ENCODE results near the gene QRFPR. TPM values are rescaled to one million over a fixed set of nuclear protein-coding genes. Genes with fewer than 3 reads are reported as not detected.
"Not testable (repeated sequence)": the region's sequence is repeated elsewhere in the genome, so short reads cannot be mapped to it uniquely, and the experiment has no call there.

Gene QRFPR
- 1 to 10 TPM in 9 of 10 donors, under 1 TPM in 1; 0.95 to 2.4 (median 1.5) TPM for polyA plus RNA-seq (ENCODE audit: insufficient read length in 10 of 10)
- long read RNA-seq, donor 1, result 0 reads
- long read RNA-seq, donor 2, result 0 reads
- long read RNA-seq, donor 3, result 0 reads
- long read RNA-seq, donor 4, result 0 reads
- long read RNA-seq, donor 5, partial matches to known transcripts, result 0 of 1 reads
- long read RNA-seq, donor 5, other reads (novel, unspliced or antisense), result 0 of 1 reads
- long read RNA-seq, donor 6, partial matches to known transcripts, result 0 of 1 reads
- long read RNA-seq, donor 6, other reads (novel, unspliced or antisense), result 0 of 1 reads
- long read RNA-seq, donor 7, result 0 reads
- long read RNA-seq, donor 8, partial matches to known transcripts, result 0 of 1 reads
- long read RNA-seq, donor 8, other reads (novel, unspliced or antisense), result 0 of 1 reads
- long read RNA-seq, donor 9, result 0 reads

DNA sequence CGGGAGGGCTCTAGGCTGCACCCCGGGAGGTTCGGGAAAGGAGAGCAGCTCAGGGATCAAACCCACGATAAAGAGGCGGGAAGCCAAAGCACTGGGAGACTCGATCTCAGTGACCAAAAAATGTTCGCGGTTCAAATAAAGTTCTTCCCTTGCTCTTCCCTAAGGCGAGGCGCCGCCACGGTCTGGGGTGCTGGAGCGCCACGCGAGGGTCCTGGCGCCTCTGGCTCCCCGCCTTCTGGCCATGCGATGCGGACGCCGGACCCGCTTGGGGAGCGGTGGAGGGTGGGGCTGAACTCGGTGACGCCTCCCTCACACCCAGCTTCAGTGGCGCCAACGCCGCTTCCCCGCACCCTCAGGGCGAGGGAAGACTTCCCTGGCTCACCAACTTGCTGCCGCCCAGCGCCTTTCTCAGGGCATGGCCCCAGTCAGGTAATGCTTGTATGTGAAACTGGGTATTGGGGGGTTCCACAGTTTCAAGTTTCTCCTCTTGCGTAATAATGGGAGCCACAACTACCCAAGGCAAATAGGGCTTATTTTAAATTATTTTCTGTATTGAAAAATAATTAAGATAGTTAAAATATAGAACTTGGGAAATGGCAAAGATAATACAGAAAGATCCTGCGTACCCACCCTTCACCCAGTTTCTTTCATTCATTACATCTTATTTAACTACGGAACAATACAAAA, at the start of gene QRFPR:
TSS of gene QRFPR (minus strand) at position 243 of the 687 bp plus-strand sequence. CDS start 371 bp downstream, outside the sequence.
- no peak for DNase-seq

DNA sequence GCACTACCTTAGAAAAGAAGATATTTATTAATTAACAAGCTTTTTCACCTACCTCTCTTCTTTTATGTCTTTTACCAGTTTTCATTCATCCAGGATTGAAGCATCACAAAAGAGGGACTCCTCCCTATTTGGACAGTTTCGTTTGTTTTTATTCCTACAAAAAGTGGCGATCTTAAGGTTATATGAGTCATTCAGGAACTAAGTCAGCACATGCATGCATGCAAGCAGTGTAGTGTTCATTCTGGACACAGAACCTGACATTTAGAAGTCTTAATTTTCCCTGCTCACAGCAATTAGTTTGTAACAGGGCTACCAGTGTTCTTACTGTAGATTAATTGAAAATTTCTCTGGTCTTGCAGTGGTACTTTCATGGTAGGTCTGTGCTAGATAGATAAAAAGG, 47.9 kb upstream of the QRFPR start:
- no peak for DNase-seq

GRCh38 chr4:121421594-121421993, 40.8 kb upstream of the QRFPR start:
- DNase-seq, result no peak

DNA sequence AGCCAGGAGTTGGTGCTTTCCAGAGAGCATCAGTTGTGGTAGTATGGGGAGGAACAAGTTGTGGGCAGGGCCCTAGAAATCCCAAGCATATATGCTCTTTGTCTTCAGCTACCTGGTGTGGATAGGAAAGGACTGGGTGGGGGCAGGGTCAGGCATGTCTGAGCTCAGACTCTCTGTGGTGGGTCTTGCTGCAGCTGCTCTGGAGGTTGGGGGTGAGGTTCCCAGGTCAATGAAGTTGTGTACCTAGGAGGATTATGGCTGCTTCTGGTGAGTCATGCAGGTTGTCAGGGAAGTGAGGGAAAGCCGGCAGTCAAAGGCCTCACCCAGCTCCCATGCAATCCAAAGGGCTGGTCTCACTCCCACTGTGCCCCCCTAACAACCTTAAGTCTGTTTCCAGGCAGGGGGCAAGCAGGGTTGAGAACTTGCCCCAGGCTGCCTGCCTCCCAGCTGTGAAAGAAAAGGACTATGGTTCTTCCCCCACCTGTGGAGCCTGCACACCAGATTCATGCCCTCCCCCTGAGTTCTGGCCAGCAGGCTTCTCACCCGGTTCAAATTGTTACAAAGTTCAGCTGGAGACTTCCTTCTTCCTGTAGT, 30.4 kb upstream of the QRFPR start:
- no peak for DNase-seq

DNA sequence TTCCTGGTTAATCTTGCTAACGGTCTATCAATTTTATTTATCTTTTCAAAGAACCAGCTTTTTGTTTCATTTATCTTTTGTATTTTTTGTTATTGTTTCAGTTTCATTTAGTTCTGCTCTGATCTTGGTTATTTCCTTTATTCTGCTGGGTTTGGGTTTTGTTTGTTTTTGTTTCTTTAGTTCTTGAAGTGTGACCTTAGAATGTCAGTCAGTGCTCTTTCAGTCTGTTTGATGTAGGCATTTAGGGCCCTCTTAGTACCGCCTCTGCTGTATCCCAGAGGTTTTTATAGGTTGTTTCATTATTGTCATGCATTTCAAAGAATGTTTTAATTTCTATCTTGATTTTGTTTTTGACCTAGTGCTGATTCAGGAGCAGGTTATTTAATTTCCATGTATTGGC, 27.7 kb upstream of the QRFPR start:
- not testable (repeated sequence) for DNase-seq

- DNase-seq, result no peak
These were observed 19.8 kb upstream of the QRFPR start for GRCh38 chr4:121400632-121401031.

DNA sequence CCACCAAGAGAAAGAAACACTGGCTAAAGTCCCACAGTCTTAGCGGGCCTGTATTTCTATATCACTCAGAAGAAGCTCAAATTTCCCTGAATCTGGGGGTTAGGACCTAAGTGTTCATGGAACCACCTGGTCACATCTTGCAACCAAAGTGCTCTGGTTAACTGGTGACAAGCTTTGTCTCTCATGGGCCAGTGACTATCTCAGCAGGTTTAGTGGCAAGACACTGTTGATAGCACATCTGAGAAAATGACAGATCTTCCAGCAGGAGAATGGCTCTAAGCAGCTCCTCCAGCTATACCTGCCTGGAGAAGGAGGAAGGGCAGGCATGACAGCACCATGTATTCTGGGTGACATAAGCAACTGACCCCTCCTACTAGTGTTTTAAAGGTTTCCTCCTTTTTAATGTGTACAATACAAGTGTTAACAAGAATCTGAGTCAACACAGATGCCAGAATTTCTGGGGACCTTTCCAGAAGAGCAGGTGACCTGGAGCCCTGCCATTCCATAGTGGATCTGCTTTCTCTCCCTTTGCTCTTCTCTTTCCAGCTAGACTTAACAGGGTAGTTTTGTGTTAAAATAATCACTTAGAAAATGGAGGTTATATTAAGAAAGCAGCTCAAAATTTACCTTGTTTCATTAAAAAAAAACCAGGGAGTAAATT, 17.3 kb upstream of the QRFPR start:
- peak in 2 of 3 donors; percentile 16 to 33 for DNase-seq

DNA sequence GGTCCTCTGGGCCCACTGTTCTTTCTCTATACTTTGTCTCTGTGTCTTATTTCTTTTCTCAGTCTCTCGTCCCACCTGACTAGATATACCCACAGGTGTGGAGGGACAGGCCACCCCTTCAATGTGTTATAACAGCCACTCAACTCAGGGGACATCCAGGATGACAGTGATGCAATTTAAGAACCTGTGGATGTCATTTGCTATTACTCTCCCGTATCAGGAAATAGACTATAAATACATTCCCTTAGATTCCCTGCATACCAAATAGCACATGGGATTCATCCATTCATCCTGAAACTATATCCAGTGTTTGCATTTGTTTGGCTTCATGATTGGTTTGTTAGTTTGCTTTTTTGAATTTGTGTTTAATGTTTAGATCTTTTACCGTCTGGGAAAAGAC, 16.6 kb upstream of the QRFPR start:
- DNase-seq, result peak in 1 of 3 donors; percentile 7

DNA sequence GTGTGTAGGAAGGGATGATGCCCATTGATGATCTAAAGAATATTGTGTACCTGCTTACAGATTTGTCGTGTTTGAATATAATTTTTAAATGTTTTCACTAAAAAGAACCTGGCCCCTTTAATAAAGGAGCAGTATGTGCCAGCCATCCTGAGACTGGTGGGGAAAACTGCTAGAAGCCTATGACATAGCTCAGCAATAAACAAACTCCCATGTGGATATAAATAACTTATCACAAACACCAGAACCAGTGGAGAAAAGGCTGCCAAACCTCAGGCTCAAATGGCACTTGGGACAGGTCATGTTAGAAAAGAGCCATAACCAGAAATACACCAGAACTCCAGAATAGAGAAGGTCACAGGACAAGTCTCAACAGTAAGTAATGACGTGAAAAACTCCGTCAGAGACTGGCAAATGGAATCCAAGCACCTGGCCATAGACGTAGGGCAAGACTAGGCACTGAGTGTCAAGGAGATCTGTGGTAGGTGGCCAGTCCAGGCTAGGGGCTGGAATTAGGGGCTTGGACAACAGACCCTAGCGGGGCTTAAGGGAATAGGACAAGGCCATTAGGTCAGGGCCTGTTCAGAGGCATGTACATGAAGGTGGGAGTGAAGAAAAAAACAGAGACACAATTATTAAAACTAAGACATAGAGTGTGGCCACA, 11.7 kb upstream of the QRFPR start:
- no peak for DNase-seq

- no peak for DNase-seq
These were observed 9.5 kb upstream of the QRFPR start for GRCh38 chr4:121390335-121390734.

GRCh38 chr4:121379276-121379675, 1.5 kb downstream of the QRFPR start:
- no peak for DNase-seq

DNA sequence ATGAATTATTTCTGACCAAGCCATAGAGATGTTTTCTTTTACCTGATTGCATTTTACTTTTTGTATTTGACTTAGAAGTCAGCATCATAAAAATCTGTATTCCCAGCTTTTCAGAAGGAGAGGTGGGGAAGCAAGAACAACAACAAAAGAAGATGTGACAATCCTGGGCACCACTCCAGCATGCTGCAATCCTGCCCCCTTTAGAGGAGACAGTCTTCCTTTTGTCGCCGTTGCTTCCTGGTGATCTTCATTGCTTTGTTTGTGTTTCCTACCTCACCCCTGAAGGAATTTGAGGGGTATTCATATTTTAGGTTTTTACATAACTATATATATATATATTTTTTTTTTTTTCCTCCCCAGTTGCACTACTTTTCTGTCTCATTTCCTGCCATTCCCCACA, 3.7 kb downstream of the QRFPR start:
- no peak for DNase-seq

DNA sequence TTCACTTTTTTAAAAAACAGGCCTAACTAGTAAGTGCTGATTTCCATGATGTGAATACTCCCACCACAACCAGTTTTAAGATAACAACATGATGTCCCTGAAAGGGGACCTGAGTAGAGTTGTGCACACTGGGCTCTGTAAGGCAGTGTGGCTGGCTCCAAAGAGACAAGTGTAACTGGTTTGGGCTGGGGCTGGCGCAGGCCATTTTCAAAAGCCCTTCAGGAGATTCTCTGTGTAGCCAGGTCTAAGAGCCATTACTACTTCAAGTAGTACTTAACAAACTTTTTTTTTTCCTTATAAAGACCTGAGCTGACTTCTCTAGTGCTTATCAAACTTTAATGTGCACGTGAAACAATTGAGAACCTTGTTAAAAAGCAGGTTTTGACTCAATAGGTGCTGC, 4.3 kb downstream of the QRFPR start:
- no peak for DNase-seq

GRCh38 chr4:121376097-121376496, 4.7 kb downstream of the QRFPR start:
- DNase-seq, result no peak

DNA sequence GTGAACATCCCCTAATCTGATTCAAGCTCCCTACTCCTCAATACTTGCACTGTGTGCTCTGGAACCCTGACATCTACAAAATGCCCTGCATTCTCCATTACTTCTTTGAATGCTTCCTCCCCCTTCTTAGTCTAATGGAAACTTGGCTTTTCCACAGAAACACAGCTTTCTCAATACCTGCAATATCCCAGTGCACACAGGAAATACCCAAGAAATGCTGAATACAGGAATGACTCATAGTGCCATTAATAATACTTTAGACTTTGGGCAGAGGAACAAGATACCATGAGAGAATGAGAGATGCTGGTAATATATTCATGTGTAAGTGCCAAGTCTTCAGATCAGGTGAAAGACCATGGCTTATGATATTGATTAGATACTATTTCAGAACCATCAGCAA, 5.6 kb downstream of the QRFPR start:
- DNase-seq, result no peak

- DNase-seq, result no peak
These were observed 7.0 kb downstream of the QRFPR start for GRCh38 chr4:121373841-121374240.

DNA sequence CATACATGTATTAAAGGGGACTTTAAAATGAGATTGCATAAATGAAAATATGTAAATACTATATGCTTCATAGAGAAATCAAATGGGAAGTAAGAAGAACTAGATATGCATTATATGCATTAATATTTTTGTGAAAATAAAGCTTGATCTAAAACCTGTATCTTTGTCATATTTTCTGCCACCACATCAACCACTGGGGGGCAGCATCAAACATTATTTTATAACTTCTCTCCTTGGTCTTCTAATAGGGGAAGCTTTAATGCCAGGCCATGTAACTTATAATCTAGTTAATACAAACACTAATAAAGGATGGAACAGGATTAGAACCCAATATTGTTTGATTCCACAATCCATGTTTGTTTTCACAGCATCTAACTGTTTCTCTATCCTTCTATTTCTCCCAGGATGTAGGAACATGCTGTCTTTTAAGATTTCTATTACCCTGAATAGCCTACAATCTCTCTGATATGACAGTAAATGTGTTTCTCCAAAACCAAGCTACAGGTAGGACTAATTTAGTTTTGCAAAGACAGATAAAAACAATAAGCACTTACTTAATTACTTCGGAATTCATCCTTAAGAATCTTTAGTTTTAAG, 10.0 kb downstream of the QRFPR start:
- peak; percentile 41 to 72 (median 52) for DNase-seq

GRCh38 chr4:121360495-121360894, 20.3 kb downstream of the QRFPR start:
- no peak for DNase-seq

DNA sequence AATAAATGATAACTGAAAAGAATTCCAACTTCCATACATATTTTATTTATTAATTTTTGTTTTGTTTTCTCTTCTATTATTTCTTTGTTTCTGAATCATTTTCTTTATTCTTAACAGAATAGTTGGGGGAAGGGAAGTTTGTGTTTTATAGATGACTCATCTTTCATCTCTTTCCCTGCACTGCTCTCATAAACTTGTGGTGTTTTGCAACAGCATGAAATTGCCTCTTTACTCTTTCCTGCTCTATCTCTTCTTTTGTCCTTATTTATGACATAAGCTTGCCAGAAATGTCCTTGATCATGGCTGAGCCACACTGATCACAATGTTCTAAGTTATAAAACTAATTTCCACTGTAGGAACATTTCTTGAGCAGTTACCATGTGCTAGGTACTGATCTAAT, 22.3 kb downstream of the QRFPR start:
- DNase-seq, result peak in 1 of 3 donors; percentile 12

GRCh38 chr4:121353213-121353612, 27.6 kb downstream of the QRFPR start:
- DNase-seq, result no peak

DNA sequence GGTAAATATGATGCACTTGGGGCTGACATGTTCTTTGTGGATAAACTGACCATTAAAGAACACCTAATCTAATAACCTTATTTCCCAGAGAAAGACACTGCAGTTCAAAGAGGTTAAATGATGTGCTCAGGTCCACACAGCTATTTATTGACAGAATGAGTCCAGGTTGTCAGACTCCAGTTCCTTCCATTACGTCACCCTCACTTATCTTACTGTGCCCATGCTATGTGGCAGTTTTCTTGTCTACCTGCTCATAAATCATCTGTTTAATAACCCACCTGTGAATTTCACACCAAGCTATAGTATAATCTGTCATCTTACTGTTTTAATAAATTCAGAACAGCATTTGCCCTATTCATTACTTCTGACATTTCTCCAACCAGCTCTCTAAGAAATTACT, 36.7 kb downstream of the QRFPR start:
- DNase-seq, result no peak
